Measurements from ENCODE around the gene KRT72. TPM values are rescaled to one million over a fixed set of nuclear protein-coding genes. Genes with fewer than 3 reads are reported as not detected.

The KRT72 gene
- total RNA-seq, 1 donor = not detected

GRCh38 chr12:52645982-52646381 lies 44.7 kb upstream of the KRT72 start:
- no peak for TF ChIP-seq CTCF (IDR thresholded peaks at IDR 0.05; ENCODE audit: insufficient read depth, low read depth, low read length)
- H3K4me3 ChIP-seq (ENCODE audit: low read depth, low read length) = no peak overlapping the region
- DNase-seq (ENCODE audit: low read depth) = no peak

DNA sequence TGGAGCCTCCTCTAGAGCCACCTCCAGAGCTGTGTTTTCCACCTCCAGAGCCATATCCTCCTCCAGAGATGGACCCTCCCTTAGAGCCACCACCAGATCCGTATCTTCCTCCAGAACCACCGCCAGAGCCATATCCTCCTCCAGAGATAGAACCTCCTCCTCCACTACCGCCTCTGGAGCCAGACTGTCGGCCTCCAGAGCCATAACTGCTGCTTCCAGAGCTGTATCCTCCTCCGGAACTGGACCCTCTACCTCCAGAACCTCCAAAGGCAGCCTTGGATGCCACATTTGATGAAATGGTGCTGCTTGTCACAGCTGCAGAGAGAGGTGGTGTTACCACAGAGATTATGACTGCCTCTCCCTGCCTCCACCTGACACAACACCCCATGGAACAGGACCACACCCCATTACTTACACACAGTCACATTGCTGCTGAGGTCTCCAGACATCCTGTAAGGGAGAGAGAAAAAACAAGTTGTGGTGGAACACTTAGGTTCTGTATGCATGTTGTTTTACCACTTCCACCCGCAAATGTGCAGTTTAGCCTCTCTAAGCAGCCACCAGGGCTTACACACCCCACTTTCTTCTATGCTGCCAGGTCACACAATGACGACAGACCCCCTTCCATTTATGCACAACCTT lies 44.0 kb upstream of the KRT72 start:
- TF ChIP-seq CTCF (IDR thresholded peaks at IDR 0.05; ENCODE audit: insufficient read depth, low read depth, low read length) = no peak
- no peak overlapping the region for H3K4me3 ChIP-seq (ENCODE audit: low read depth, low read length)
- DNase-seq (ENCODE audit: low read depth) = no peak

DNA sequence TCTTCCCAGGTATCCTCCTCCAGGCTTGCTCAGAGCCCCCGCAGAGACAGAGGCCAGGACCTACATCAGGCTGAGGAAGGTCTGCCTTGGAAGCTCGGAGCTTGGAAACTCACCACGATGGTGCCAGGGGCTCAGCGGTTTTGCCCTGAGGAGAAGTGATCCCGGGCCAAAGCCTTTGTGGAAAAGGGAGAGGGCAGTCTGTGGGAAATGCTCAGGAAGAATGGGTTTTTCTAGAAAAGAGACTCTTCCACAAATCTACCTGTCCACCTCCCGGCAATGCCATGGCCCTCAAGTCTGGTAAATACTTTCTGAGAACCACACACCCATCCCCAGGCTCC lies 42.8 kb upstream of the KRT72 start:
- no peak for TF ChIP-seq CTCF (IDR thresholded peaks at IDR 0.05; ENCODE audit: insufficient read depth, low read depth, low read length)
- H3K4me3 ChIP-seq (ENCODE audit: low read depth, low read length) = no peak overlapping the region
- no peak for DNase-seq (ENCODE audit: low read depth)

- no peak overlapping the region for H3K4me3 ChIP-seq (ENCODE audit: low read depth, low read length)
- TF ChIP-seq CTCF (IDR thresholded peaks at IDR 0.05; ENCODE audit: insufficient read depth, low read depth, low read length) = no peak
- DNase-seq (ENCODE audit: low read depth) = no peak
These were observed 42.2 kb upstream of the KRT72 start for GRCh38 chr12:52643233-52644077.

- no peak for DNase-seq (ENCODE audit: low read depth)
- TF ChIP-seq CTCF (IDR thresholded peaks at IDR 0.05; ENCODE audit: insufficient read depth, low read depth, low read length) = no peak
- no peak overlapping the region for H3K4me3 ChIP-seq (ENCODE audit: low read depth, low read length)
These were observed 40.2 kb upstream of the KRT72 start for GRCh38 chr12:52641468-52641867.

DNA sequence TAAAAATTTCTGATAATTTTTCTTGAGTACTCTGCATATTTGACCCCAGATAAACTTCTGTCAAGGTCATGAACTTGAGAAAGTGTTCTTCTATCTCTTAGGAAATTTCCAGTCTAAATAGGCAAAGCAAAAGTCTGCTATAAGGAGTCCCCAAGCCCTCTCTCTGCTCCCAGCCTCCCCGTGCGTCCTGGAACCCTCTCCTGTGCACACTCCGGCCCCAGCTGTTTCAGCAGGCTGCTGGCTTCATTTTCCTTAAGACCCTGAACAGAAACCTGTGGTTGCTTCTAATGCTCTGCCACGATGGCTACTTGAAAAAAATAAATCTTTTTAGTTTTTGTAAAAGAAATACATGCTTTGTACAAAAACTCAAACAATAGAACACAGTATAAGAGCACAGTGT lies 36.0 kb upstream of the KRT72 start:
- no peak overlapping the region for H3K4me3 ChIP-seq (ENCODE audit: low read depth, low read length)
- TF ChIP-seq CTCF (IDR thresholded peaks at IDR 0.05; ENCODE audit: insufficient read depth, low read depth, low read length) = no peak
- no peak for DNase-seq (ENCODE audit: low read depth)

Data from fibroblast of villous mesenchyme (primary cell).